Stimulated activated naive B cell treated with anti-CD40 and anti-IgM and Interleukin-4, amounts not matched to agents 10 μg/mL and 1 μg/mL and 100 μg/mL, for 72 hours (primary cell): ENCODE results near the gene RNU1-4.
"Not testable (repeated sequence)": the region's sequence is repeated elsewhere in the genome, so short reads cannot be mapped to it uniquely, and the experiment has no call there.

Experiments
- ATAC-seq, 2 donors: fragments of 150-1000 bp; cut with Tn5 transposase; replicated peaks; 2 replicates each; pipeline ENCODE4 v1.10.0; 2021; ENCODE audit warnings: moderate library complexity in 1 of 2
- DNase-seq: peaks from one replicate; pipeline ENCODE4 v3.0.0; 2021
- H3K27ac Mint-ChIP-seq: one replicate; pipeline ENCODE4 v1.8.0; 2022; ENCODE audit warnings: mild to moderate bottlenecking, mixed read lengths
- H3K27me3 Mint-ChIP-seq, 2 donors: one replicate each; pipeline ENCODE4 v1.8.0; 2022; ENCODE audit warnings: mixed read lengths in 2 of 2
- H3K36me3 Mint-ChIP-seq, 2 donors: one replicate each; pipeline ENCODE4 v1.8.0; 2022; ENCODE audit warnings: mixed read lengths in 2 of 2, mild to moderate bottlenecking in 1 of 2
- H3K4me1 Mint-ChIP-seq, 2 donors: one replicate each; pipeline ENCODE4 v1.8.0; 2022; ENCODE audit warnings: mixed read lengths in 2 of 2, mild to moderate bottlenecking in 1 of 2
- H3K4me3 Mint-ChIP-seq, 2 donors: one replicate each; pipeline ENCODE4 v1.8.0; 2022; ENCODE audit warnings: mild to moderate bottlenecking in 2 of 2, mixed read lengths in 2 of 2, moderate library complexity in 1 of 2
- H3K9me3 Mint-ChIP-seq, 2 donors: one replicate each; pipeline ENCODE4 v1.8.0; 2022; ENCODE audit warnings: mixed read lengths in 2 of 2, mild to moderate bottlenecking in 1 of 2

RNU1-4 gene

DNA sequence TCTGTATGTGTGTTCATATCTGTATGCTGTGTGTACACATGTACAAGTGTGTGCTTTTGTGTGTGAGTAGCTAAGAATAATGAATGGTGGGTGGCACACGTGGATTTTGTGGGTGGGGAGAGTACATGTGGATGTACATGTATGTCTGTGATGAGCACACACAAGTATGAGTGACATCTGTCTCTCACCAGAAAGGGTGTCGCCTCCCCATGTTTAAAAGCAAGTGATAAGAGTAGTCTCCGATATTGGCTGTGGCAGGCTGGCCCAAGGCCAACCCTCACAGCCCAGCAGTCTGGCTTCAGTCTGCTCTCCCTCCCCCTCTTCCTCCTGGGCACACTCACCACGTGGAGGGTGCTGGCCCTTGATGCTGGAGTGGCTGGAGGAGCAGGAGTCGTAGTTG, 36.7 kb upstream of the RNU1-4 start:
- not testable (repeated sequence) for H3K27ac Mint-ChIP-seq, H3K9me3 Mint-ChIP-seq, H3K4me1 Mint-ChIP-seq, H3K27me3 Mint-ChIP-seq, ATAC-seq, H3K4me3 Mint-ChIP-seq, DNase-seq, H3K36me3 Mint-ChIP-seq

DNA sequence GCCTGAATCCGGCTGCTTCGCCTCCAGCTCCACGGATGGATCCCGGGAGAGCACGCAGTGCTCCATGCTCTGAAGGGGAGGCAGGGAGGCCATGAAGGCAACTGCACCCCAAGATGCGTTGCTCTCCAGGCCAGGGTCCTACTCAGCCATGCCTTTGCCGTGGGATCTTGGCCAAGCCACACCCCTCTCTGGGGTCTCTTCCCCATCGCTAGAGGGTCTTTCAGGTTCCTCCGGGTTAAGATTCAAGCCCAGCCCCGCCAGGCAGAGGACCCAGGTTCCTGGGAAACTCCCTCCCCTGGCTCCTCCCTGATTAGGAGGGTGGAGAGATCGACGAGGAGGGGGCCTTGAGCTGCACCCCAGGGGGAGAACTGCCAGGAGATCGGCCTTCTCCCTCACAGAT, 36.2 kb upstream of the RNU1-4 start:
- ATAC-seq, H3K27ac Mint-ChIP-seq, H3K4me3 Mint-ChIP-seq, H3K9me3 Mint-ChIP-seq, H3K36me3 Mint-ChIP-seq, DNase-seq, H3K4me1 Mint-ChIP-seq, H3K27me3 Mint-ChIP-seq: not testable (repeated sequence)

DNA sequence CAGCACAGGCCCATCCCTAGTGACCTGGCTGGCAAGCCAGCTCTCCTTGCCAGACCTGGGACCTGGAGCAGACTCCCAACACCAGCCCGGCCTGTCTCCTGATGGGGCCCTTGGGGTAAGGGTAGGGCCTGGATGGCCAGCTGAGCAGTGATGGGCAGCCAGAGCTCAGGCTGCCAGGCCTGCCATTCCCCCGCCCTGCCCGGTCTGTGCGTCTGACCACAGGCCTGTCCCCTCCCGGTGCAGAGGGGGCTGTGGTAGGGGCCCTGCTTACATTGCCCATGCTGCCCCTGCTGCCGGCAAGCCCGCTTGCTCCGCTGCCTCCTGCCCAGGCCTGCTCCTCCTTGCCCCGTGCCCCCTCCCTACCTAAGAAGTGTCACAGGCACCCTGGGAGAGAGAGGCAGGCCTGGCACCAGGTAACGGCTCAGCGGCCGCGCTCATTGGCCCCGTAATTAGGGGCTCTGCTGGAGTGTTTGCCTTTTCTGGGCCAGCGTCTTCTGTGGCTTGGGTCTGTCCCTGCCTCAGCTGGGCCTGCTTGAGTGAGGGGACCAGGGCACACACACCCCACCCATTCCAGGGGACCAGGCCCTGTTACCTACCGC, 35.7 kb upstream of the RNU1-4 start:
- not testable (repeated sequence) for H3K4me3 Mint-ChIP-seq, H3K27ac Mint-ChIP-seq, H3K36me3 Mint-ChIP-seq, DNase-seq, ATAC-seq, H3K4me1 Mint-ChIP-seq, H3K9me3 Mint-ChIP-seq, H3K27me3 Mint-ChIP-seq

DNA sequence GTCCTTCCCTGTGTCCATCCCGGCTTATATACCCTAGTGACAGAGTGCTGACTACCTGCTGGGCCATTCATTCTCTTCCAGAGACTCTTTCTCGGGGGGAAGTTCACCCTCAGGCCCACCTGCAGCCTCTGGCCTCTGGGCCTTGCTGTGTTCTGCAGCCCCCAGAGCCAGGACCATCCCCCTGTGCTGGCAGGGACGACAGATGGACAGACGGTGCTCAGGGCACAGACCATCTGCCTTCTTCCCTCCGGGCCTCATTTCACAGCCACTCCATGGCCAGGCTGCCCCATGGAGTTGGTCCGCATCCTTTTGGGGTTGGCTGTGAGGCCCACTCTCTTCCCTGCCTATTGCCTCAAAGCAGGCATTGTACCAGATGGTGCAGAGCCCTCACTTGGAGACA, 34.0 kb upstream of the RNU1-4 start:
- H3K27me3 Mint-ChIP-seq, H3K4me1 Mint-ChIP-seq: not testable (repeated sequence)

DNA sequence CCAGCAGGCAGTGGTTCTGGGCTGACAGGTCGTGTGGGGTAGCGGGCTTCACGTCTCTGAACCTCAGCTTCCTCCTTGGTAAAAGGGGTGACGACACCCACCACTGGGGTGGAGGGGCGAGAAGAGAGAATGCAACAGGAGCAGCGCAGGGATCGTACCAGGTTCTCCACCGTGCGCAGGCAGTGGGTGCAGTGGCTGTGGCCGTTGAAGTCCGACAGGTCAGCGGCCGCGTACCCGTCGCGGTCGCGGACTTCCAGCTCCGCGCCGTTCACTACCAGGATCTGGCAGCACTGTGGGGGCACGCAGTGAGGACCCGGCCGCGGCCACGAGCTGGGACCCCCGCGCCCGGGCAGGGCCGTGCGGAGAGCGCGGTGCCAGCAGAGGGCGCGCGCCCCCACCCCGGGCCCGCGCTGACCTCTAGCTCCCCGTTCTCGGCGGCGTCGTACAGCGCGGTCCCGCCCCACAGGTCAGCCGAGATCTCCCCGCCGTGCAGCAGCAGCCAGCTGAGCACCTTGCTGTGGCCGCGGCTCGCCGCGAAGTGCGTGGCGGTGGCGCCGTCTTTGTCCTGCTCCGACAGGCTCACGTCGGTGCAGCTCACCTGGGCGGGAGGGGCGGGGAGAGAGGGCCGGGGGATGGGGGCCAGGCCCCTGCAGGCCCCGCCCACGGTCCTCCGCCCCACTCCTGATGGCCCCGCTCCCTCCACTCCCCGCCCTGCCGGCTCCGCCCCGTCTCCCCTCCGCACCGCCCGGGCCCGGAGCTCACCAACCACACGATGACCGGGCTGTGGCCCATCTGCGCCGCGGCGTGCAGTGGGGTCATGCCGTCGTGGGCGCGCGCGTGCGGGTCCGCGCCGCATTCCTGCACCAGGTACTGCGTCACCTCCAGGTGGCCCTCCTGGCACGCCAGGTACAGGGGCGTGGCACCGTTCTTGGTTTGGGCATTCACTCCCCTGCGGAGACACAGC, 32.9 kb upstream of the RNU1-4 start:
- H3K36me3 Mint-ChIP-seq, DNase-seq, H3K27ac Mint-ChIP-seq, H3K9me3 Mint-ChIP-seq, H3K27me3 Mint-ChIP-seq, H3K4me1 Mint-ChIP-seq, H3K4me3 Mint-ChIP-seq: not testable (repeated sequence)
- peak; percentile 19 to 31 for ATAC-seq

More for the DNA sequence above, 34.0 kb upstream of the RNU1-4 start:
- H3K36me3 Mint-ChIP-seq, DNase-seq, H3K9me3 Mint-ChIP-seq, ATAC-seq, H3K4me3 Mint-ChIP-seq: not testable (repeated sequence)
- H3K27ac Mint-ChIP-seq: peak overlapping the region; percentile 25

DNA sequence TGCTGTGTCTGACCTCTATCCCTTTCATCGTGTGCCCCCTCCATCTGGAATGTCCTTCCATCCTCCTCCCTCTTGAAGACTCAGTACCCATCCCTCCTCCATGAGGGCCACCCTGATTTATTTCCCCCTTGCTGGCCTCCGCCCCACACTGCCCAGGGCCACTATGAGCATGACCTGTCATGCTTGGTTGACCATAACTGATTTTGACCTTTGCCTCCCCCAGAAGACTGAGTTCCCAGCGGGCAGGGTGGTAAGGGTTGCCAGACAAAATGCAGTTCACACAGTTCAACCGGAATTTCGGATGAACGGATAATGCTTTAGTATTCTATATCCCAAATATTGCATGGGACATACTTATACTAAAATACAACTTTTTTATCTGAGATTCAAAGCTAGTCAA, 31.6 kb upstream of the RNU1-4 start:
- not testable (repeated sequence) for H3K4me3 Mint-ChIP-seq, H3K9me3 Mint-ChIP-seq, H3K36me3 Mint-ChIP-seq, H3K27me3 Mint-ChIP-seq, DNase-seq, H3K4me1 Mint-ChIP-seq, ATAC-seq, H3K27ac Mint-ChIP-seq

DNA sequence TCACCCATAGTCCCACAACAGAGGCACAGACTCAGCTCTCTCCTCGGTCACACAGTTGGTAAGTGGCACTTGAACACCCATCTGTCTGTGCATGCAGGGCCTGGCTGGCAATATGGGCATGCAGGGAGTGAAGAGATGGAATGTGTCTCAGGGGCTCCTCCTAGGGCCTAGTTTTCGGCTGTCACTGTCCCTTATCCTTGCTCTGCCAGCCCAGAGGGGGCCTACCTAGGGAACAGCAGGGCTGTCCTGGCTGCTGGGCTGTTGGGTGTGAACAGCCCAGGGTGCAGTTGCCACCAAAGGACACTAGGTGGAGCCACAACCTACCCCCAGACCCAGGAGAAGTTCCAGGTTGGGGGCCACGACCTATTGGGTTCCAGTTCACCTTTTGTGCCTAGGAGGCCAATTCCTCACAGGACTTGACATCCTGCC, 30.6 kb upstream of the RNU1-4 start:
- H3K36me3 Mint-ChIP-seq, H3K27ac Mint-ChIP-seq, H3K27me3 Mint-ChIP-seq, H3K4me1 Mint-ChIP-seq, H3K4me3 Mint-ChIP-seq, H3K9me3 Mint-ChIP-seq: not testable (repeated sequence)
- peak; percentile 86 to 87 for ATAC-seq
- peak; percentile 66 for DNase-seq

DNA sequence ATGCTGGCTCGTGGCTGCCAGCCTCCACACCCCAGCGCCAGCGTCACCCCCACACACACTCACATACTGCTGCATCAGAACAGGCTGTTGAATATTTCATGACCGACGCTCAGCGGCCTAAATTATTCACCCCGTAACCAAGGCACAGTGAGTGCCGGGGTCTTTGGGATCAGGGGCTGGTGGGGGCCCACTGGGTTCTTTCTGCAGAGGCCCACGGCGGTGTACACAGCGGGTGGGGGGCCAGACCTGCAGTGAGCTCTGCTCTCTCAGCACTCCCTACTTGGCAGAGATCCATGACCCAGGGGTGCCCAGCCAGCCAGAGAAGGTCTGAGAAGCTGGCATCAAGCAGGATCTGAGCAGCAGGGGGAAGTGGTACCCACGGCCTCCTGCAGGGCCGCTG, 29.7 kb upstream of the RNU1-4 start:
- DNase-seq, H3K9me3 Mint-ChIP-seq, H3K27ac Mint-ChIP-seq, H3K4me1 Mint-ChIP-seq, H3K36me3 Mint-ChIP-seq, H3K4me3 Mint-ChIP-seq, ATAC-seq, H3K27me3 Mint-ChIP-seq: not testable (repeated sequence)

DNA sequence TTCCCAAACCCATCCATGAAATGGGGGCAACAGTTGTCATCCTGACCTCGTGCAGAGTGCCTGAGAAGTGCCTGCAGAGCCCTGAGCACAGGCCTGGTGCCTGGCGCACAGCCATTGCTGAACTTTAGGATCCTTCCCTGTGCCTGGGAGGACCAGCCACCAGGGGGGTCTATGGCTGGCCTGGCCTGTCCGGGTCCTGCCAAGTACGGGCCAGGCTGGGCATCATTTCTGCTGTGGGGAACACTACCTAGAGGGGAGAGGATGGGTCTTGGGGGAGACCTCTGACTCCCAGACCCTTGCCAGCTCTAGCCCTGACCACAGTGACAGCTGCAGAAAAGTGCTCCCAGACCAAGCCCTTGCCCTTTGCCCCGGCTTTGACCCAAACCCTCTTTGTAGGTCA, 28.2 kb upstream of the RNU1-4 start:
- ATAC-seq: not testable (repeated sequence)

DNA sequence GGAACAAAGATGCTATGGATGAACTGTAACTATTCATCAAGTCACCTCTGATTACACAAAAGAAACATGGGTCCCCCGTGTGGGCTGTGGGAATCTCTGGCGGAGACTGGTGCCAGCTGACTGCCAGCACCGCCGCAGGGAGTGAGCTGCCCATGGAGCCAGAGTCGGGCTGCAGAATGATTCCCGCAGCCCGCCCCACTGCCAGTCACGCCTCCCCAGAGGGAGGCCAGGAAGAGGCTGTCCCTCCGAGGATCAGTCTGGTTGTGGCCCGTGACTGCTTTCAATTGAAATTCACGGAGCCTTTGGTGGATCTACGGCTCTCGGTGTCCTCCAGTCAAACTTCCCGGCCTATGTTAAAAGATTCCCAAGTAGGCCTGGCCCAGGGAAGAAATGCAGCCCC, 27.7 kb upstream of the RNU1-4 start:
- not testable (repeated sequence) for H3K36me3 Mint-ChIP-seq, H3K4me1 Mint-ChIP-seq, H3K9me3 Mint-ChIP-seq, H3K4me3 Mint-ChIP-seq, ATAC-seq, H3K27ac Mint-ChIP-seq, H3K27me3 Mint-ChIP-seq, DNase-seq

More for the DNA sequence above, 28.2 kb upstream of the RNU1-4 start:
- not testable (repeated sequence) for H3K4me1 Mint-ChIP-seq, H3K27me3 Mint-ChIP-seq, DNase-seq, H3K36me3 Mint-ChIP-seq, H3K4me3 Mint-ChIP-seq, H3K9me3 Mint-ChIP-seq, H3K27ac Mint-ChIP-seq

DNA sequence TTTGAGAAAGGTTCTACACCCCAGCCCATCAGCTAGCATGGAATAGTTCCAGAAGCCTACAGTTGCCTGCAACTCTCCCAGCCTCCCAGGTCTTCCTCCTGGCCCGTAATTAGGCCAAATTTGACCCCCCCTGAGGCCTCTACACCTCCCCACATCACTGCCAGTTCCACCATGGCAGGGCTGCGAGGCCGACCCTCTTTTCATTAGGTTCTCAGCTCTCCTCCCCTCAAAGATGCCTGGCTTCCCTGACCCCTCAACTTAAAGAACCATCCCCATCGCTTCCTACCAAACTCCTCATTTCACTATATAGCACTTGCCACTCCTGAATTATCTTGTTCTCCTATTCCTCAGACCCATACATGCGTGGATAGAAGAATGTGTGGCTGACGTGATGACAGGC, 27.3 kb upstream of the RNU1-4 start:
- H3K27me3 Mint-ChIP-seq: peaks cover 11 to 13% of the 10 kb centered on the region in 2 donors
- not testable (repeated sequence) for ATAC-seq

DNA sequence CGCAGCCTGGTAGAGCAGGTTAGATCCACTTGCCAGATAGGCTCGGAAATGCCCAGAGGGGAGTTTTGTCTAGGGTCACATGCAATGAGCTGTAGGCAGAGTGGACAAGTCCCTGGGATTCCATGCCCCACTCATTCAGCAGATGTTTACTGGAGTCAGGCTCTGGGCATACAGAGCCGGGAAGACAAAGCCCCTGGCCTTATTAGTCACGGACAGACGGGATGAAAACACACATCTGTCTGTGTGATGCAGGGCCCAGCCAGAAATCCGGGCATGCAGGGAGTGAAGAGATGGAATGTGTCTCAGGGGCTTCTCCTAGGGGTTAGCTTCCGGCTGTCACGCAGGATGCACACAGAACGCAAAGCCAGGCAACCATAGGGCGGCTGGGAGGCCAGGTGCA, 26.8 kb upstream of the RNU1-4 start:
- not testable (repeated sequence) for H3K27ac Mint-ChIP-seq, H3K4me1 Mint-ChIP-seq, H3K36me3 Mint-ChIP-seq, H3K4me3 Mint-ChIP-seq, ATAC-seq, DNase-seq, H3K9me3 Mint-ChIP-seq
- H3K27me3 Mint-ChIP-seq: peaks cover 13 to 14% of the 10 kb centered on the region in 2 donors

More for the DNA sequence above, 27.3 kb upstream of the RNU1-4 start:
- not testable (repeated sequence) for H3K27ac Mint-ChIP-seq, H3K36me3 Mint-ChIP-seq, H3K4me3 Mint-ChIP-seq, H3K9me3 Mint-ChIP-seq, DNase-seq, H3K4me1 Mint-ChIP-seq

DNA sequence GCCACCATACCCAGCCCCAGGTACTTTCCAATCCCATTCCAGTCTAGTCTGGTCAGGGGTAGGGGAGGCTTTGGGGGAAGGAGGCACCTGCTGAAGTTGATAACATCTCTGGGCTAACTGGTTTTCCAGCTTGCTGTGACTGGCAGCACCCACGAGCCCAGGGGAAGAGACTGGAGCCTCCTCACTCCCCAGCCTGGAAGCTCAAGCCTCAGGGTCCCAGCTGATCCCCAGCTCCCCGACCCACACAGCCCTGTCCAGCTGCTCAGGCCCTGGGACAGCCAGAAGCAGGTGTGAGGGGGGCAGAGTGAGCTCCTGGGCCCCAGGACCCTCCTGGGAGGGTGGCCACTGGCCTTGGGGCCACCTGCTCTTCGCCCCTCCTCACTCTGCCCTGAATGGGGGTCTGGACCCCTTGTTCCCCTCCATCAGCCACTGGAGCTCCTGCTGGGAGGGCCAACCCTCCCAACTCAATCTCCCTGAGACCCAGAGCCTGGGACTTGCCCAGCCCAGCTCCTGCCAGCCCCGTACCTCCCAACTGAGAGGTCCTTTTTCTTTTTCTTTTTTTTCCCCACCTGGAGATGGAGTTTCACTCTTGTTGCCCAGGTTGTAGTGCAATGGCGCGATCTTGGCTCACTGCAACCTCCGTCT, 23.5 kb upstream of the RNU1-4 start:
- DNase-seq (no peak), ATAC-seq (no peak)
- no peaks in the 10 kb centered on the region for H3K9me3 Mint-ChIP-seq
- H3K27me3 Mint-ChIP-seq: peaks cover 28 to 35% of the 10 kb centered on the region in 2 donors
- no peaks in the 10 kb centered on the region for H3K36me3 Mint-ChIP-seq
- no peak overlapping the region for H3K27ac Mint-ChIP-seq
- H3K4me3 Mint-ChIP-seq: no peak overlapping the region
- peaks cover 9 to 12% of the 10 kb centered on the region in 2 donors for H3K4me1 Mint-ChIP-seq

DNA sequence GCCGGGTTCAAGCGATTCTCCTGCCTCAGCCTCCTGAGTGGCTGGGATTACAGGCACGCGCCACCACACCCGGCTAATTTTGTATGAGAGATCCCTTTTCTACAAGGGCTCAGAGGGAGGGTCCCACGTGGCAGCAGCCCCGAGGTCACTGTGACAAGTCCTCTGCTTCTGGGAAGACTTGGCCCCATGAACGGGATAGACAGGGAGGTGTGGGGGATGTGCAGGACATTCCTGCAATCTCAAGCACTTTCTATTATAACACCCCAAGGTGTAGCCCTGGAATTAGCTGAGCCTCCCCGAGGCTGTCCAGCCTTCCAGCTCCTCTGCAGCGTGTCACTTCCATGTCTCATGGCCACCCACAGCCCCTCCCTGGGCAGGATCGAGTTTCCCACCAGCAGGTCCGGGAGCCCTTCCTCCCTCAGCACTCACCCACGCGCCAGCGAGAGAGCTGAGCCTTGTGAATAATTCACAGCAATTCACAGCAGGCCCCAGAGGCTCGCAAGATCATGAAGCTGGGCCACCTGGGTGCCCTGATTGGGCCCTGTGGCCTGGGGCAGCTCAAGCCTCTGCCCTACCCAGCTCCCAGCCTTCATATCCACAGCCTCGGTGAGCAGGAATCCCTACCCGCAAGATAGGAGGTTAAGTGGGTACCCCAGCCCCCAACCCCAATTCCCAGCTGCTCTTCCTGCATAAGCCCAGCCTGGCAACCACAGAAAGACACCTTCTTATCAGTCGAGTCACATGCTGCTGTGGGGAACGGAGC, 22.8 kb upstream of the RNU1-4 start:
- Mint-ChIP-seq H3K4me3 (no peak overlapping the region), H3K27ac (no peak overlapping the region), H3K36me3 (no peaks in the 10 kb centered on the region), H3K4me1 (peaks cover 9 to 12% of the 10 kb centered on the region in 2 donors), H3K27me3 (peaks cover 28 to 36% of the 10 kb centered on the region in 2 donors), H3K9me3 (no peaks in the 10 kb centered on the region)
- DNase-seq (no peak), ATAC-seq (no peak)
